HG03060 (cell line): ENCODE results near the gene MAST2.

Experiments
- ATAC-seq: cut with Tn5 transposase; IDR thresholded peaks from one replicate; pipeline ENCODE4 v1.9.1; 2021; ENCODE audit warnings: low read depth, moderate number of reproducible peaks; ENCODE audit not compliant: unreplicated experiment

MAST2 gene

DNA sequence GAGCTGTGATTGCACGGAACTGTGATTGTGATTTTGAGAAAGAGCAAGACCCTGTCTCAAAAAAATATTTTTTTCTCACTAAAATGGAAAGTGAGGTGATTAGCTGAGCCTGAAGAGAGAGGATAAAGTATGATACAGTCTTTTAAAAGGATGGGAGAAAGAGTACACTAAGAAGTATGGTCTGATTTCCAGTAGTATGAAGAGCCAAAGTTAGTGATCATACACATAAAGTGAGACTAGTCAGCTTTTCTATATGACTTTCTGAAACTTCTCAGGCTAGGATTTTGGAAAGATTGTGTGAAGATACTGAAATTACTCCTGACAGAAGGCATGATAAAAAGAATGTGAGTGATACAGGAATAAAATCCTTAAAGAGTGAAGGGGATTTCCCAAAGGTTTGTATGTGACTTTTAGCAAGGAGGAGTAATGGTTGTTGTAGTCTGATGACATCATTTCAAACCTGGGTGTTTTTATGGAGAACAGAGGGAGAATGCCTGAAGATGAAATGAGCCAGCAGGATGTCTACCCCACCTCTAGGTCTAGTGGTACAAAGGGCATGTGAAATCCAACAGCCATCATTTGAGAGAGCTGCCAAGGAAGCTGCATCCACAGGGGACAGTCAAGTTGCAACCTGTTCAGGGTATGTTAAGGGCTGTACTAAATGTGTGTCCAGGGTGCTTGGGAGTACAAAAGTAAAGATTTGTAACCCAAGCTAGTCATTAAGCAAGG, 171.3 kb downstream of the MAST2 start:
- no peak for ATAC-seq

DNA sequence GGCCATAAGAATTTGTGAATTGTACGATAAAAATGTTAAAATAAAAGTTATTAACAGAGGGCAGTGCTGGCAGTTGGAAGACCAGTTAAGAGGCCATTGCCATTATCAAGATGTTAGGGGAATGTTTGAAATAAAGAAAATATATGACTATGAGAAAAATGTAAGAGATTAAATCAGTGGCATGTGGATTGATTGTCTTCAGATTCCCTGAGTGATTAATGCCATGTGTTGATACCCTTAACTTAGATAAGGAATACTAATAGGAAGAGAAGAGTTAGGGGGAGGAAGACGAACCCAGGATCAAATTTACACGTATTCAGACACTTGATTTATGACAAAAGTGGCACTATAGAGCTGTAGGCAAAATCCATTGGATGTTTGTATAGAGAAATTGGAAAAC, 173.2 kb downstream of the MAST2 start:
- no peak for ATAC-seq

DNA sequence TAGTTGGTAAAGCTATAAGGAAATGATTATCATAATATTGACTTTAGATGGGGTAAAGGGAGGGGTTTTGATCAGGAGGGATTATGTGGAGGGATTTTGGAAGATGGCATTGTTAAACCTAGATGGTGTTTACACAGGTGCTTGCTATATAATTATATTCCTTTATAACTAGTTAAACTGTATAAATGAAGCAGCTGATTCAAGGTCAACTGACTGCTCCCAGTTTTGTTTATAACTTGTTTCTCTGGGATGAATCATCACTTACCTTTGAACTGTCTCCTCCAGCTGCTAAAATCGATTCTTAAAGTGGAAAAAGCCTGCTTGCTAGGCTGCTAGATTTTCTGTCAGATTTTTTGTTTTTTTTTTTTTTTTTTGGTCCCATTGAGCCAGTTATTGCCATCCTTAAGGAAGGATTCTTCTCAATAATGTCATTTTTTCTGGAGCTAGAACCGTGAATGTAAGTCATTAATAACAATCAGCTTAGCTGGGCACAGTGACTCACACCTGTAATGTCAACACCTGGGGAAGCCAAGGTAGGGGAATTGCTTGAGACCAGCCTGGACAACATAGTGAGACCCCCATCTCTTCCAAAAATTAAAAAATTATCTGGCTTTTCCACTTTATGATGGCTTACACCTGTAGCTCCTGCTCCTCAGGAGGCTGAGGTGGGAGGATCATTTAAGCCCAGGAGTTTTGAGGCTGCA, 175.8 kb downstream of the MAST2 start:
- no peak for ATAC-seq

DNA sequence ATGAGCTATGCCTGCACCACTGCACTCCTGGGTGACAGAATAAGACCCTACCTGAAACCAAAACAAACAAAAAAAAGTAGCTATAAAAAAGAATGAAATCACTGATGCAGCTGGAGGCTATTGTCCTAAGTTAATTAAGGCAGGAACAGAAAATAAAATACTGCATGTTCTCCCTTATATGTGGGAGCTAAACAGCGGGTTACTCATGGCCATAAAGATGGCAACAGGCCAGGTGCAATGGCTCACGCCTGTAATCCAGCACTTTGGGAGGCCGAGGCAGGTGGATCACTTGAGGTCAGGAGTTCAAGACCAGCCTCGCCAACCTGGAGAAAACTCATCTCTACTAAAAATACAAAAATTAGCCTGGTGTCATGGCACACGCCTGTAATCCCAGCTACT, 176.4 kb downstream of the MAST2 start:
- no peak for ATAC-seq

DNA sequence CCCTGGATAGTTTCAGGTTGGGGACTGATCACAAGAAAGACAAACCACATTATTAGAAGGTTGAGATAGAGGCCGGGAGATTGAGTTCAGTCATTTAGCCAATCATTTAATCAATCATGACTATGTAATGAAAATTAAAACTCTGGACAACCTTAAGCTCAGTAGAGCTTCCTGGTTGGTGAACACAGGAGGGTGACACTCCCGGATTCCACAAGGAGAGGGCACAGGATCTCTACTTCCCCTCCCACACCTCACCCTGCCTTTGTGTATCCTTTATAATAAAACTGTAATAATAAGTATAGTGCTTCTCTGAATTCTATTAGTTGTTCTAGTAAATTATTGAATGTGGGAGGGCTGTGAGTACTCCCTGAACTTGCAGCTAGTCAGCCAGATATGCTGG, 178.9 kb downstream of the MAST2 start:
- ATAC-seq, result no peak

DNA sequence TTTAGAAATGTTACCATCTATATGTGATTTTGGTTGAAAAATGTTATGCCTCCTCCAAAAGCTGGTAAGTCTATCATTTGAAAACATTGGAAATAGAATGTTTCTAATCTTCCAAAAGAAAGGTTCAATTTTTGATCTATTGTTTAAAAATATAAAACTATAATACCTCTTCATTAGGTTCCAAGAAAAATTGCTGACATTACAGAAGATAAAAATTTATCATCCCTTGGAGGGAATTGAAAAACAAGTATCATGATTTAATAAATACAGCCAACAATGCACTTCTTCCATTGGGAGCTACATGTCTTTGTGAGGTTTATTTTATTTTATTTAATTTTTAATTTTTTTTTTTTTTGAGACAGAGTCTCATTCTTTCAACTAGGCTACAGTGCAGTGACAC, 180.6 kb downstream of the MAST2 start:
- ATAC-seq, result no peak

DNA sequence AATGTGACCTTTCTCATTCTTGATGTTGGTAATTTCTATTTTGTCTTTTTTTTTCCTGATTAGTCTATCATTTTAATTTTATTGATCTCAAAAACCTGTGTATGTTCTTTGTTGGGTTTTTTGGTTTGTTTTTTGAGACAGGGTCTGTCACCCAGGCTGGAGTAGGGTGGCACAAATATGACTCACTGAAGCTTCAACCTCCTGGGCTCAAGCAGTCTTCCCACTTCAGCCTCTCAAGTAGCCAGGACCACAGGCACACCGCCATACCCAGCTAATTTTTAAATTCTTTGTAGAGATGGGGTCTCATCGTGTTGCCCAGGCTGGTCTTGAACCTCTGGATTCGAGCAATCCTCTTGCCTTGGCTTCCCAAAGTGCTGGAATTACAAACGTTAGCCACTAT, 183.8 kb downstream of the MAST2 start:
- ATAC-seq, result no peak

DNA sequence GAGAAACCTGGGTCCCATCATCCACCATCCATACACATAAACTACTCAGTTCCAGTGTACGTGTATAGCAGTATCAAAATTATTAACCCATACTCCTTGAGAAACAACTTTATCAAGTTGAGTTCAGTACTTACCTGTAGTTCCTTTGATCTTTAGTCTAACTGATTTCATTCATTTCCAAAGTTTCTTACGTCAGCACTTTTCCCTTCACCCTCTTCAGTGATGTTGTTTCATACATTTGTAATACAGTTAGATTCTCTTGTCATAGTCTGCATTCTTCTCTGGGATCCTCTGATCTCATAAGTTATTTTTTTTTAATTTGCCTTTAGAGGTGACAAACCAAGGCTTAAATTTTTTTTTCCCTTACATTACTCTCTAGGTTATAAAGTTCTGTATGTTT, 185.8 kb downstream of the MAST2 start:
- no peak for ATAC-seq

DNA sequence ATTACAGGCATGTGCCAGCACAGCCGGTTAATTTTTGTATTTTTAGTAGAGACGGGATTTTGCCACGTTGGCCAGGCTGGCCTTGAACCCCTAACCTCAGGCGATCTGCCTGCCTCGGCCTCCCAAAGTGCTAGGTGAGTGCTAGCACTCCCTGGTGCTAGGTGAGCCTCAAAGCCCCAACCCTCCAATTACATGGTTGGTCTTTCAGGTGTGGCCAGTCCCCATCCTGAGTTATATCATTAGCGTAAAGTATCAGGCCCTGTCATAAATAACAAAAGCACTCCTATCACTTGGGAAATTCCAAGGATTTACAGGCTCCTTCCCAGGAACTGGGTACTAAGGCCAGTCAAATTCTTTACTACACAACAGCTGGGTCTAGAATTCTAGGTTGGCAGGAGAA, 191.0 kb downstream of the MAST2 start:
- no peak for ATAC-seq

DNA sequence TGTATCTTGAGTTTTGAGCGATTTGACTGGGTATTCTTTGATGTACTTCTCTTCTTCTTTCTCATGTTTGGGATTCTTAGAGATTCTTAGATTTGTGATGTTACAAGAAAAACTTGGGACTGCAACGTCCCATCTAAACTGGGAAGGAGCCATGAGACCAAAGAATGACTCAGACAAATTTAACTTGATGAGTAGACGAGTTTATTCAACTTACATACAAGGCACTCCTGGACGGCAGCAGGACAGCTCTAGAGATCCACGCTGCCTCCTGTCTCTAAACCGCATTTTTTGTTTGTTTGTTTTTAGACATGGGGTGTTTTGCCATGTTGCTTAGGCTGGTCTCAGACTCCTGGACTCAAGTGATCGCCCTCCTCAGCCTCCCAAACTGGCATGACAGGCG, 191.9 kb downstream of the MAST2 start:
- ATAC-seq, result no peak

DNA sequence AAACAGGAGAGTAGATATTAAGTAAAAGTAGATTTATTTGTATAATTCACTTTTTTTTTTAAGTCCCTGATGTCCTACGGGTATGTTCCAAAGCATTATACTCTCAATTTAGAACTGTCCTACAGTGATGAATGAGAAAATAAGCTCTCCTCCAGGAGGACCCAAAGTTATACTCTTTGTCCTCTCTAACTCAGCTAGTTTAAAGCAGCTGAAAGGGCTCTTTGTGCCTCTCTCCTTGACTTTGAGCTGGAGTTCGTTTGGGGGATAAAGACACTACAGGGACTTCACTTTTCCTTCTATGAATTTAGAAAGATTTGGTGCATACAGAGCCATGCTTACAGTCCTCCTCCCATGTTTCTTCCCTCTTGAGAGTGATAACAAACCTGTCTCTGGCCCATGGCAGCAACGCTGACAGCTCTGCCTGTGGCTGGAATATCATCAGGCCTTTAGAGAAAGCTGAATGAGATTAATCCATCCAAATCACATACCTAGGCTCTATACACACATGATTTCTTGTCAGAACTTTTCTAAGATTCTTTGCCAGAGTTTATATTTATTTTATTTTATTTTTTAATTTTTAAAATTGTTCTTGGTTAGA, 194.7 kb downstream of the MAST2 start:
- no peak for ATAC-seq

DNA sequence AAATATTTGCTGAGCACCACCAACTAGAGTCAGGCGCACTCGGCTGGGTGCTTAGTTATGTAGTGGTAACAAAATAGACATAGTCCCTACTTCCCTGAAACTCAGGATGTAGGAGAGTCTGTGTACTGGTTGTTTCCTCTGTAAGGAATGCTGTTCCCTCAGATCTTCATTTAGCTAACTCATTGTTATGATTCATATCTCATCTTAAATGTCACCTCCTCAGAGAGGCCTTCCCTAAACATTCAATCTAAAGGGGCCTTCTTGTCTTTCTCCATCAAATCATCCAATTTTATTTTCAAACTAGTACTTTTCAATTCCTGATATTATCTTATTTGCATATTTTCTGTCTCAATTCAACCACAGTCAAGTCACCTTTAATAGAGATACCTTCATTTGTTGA, 196.1 kb downstream of the MAST2 start:
- ATAC-seq, result no peak

DNA sequence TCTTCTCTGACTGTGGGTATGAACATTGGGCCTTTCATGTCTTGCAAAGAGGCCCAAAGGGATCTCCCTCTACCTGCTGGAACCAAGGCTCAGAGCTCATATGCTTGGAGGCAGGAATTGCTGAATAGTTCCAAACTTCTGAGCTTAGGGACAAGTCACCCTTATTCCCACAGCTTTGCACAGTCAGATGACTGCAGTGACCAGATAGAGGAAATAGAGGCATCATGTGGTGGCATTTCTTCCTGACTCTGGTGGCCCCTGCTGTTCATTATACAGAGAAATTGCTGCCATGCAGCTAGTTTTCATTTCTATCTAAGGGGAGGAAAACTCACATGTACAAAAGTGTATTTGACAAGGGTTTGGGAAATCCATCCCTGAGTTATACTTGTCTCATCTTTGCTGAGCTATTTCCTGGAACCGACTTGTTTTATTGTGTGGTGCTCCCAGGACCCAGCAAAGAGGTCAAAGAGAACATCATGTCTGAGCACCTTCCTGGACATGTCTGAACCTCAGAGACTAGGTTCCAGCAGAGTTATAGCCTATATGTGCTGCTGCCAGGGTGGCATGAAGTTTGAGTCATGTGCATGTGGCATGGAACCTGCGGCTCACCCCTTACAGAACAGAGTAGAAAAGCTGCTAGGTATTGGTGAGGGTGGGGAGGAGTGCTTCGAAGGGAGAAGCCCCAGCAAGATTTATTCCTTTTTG, 197.8 kb downstream of the MAST2 start:
- ATAC-seq, result no peak

DNA sequence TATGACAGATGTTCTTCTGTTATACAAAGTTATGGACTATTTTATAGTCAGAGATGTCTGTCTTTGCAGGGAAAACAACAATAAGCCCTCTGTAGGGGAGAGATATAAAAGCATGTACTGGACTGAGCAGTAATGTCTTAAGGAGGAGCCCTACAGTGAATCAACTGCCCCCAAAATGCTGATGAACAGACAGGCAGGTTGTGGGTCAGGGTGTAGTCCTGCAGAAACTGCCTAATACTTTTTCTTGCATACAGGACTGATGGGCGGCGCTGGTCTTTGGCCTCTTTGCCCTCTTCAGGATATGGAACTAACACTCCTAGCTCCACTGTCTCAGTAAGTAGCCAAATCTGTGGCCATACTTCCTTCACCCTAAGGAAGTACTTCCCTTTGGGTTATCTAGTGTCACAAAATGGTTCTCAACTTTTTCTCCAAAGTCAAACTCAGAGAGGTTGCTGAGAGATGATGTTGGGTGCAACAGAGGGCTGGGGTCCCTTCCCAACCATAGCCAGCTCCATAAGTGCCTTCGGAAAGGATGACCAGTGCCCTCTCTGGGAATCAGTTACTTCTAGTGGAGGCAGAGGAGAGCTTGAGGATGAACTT, 199.2 kb downstream of the MAST2 start:
- ATAC-seq, result no peak

DNA sequence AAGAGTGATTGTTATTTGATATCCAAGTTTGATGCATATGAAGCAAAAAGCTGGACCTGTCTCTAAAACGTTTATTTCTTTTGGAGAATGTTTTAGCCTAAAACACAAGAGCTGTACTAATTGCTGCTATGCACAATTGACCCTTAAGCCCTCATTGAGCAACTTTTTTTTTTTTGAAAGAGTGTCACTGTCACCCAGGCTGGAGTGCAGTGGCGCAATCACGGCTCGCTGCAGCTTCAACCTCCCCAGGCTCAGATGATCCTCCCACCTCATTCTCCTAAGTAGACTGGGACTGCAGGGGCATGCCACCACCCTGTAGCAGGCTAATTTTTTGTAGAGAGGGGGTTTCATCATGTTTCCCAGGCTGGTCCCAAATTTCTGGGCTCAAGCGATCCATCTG, 199.9 kb downstream of the MAST2 start:
- ATAC-seq, result no peak

DNA sequence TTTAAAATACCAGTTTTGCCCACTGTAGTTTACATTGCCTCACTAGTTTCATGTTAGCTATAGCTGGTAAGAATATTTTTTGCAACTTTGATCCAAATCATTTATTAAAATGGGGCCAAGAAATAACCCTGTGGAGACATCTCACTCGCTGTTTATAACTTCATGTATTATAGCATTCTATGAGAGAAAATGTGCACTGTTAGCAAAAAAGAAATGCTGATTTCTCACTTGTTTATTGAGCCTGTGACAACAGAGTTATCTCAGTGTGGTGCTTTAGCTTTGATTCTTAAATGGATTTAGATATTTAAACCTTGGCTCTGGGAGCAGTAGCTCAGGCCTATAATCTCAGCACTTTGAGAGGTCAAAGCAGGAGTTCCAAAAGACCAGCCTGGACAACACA, 201.1 kb downstream of the MAST2 start:
- ATAC-seq, result no peak

DNA sequence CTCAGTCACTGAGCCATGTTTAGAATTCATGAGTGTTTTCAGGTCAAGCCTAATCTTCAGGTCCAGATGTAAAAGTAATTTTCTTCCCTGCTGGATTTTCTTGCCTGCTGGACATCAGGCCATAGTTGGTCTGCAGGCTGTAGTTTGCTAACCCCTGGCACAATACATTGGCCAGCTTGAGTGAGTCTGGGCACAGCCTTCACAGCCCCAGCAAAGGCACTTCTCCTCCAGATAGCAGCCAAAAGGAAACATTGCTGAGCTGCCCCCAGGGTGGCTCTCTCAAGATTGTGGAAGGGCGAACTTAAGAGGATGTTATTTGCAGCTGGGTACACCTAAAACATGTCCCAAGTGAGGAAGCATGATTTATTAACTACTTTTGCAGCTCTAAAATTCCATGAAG, 202.2 kb downstream of the MAST2 start:
- no peak for ATAC-seq

DNA sequence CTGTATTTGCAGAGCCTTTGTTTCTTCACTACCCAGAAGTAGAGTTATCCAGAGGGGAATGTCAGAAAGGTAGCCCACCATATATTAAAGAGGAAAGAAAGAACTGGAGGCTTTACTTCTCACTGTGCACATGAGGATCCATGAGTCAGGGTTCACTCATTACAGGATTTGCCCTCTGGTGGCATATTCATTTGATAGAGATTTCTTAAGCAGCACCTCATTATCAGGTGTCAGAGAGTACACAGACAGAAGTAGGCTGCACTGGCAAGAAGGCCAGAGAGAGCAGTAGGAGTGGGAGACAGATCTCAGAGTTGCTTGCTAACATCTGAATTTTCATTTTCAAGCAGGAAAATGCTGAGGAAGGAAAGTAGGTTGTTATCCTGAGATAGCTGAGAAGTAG, 205.2 kb downstream of the MAST2 start:
- no peak for ATAC-seq

DNA sequence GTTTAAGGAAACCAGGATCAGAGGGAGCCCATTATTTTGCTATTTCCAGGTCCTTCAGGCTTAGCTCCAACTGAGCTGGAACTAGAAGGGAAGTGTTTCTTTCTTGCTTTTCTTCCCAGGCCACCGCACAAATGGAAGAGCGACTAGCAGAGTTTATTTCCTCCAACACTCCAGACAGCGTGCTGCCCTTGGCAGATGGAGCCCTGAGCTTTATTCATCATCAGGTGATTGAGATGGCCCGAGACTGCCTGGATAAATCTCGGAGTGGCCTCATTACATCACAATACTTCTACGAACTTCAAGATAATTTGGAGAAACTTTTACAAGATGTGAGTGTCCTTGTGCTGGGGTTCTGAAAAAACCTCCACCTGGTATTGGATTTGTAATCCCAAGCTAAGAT, 207.2 kb downstream of the MAST2 start:
- no peak for ATAC-seq

DNA sequence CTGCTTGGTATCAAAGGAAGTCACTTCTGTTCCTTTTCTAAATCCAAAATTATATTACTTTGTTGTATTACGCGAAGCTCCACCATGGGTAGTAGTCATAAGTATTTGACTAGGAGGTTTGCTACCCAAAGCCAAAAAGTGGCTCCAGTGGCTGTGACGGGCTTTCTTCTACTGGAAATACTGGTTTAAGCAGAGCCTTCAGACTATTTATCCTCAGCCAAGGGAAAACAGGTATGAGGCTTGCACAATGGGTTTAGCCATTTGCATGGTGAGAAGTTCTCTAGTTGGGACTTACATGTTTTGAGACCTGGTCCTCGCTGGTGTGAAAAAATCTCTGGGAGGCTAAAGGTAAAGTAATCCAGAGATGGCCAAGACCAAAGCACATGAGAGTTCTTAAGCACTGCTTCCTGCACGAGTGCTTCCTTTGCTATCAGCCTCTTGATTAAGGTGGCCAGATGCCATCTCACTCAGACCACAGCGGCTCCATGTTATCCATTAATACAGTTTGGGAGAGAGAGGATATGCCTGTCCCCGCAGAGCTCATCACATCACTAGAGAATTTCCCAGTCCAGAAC, 207.8 kb downstream of the MAST2 start:
- no peak for ATAC-seq

DNA sequence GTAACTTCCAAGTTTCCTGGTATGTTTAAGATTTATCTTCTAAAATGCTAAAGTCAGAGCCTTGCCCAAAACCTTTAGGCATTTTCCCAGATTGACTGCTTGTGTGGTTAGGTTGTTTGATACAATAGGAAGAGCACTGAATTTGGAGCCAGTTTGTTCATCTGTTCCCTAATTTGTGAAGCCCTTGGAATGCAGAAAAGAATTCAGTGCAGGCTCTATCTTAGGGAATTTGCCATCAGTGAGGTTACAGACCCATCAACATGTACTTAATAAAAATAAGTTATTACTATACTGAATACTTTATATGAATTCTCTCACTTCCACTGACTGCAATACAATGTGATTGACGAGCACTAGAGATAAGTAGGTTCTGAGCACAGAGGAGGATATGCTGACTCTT, 208.8 kb downstream of the MAST2 start:
- no peak for ATAC-seq
